GM21390 (cell line): ENCODE results near the gene XG.

Source experiments
- ATAC-seq: cut with Tn5 transposase; IDR thresholded peaks from one replicate; pipeline ENCODE4 v1.9.1; 2021; ENCODE audit not compliant: unreplicated experiment

Gene XG

DNA sequence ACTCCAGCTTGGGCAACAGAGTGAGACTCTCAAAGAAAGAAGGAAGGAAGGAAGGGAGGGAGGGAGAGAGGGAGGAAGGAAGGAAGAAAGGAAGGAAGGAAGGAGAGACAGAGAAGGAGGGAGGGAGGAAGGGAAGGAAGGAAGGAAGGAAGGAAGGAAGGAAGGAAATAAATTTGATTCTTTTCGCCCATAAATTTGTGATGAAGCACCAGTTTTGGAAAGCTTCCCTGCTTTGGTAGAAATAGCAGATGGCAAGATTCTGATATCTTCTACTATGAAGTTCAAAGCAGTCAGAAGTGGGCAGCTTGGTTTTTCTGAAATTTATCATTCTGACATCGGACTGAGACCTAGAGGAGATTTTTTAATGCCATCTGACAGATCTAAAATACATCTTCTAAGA is 65.2 kb downstream of the XG start:
- ATAC-seq = no peak

DNA sequence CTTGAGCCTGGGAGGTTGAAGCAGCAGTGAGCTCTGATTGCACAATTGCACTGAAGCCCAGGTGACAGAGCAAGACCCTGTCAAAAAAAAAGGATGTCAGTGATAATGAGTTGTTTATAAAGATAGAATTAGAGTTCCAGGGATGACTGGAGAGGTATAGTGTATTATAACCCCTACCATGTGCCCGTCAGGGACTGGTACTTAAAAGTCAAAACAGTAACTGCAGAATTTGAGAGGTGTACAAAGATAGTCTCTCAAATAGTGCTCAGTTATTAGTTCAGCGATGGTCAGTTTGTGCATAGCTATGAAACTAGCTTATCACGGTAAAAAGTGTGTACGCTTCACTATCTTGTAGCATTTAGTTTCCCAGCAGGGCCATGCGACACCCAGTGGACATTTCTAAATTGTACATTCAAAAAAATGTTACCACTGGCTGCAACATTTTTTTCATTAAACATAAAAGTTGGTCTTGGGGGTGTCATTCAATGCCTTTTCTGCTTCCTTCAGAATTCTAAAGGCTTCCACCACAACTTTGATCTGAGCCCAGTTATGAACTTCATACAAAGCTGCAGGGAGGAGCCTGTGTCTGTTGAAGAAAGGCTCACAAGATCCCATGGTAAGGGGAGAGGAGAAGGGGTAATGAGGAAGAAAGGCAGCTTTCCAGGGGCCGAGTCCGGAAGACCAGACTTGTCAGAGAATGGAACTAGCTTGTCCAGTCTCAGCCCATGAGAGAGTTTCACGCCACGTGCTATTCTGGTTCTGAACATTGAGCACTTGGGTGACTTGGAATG is 67.7 kb downstream of the XG start:
- no peak for ATAC-seq

DNA sequence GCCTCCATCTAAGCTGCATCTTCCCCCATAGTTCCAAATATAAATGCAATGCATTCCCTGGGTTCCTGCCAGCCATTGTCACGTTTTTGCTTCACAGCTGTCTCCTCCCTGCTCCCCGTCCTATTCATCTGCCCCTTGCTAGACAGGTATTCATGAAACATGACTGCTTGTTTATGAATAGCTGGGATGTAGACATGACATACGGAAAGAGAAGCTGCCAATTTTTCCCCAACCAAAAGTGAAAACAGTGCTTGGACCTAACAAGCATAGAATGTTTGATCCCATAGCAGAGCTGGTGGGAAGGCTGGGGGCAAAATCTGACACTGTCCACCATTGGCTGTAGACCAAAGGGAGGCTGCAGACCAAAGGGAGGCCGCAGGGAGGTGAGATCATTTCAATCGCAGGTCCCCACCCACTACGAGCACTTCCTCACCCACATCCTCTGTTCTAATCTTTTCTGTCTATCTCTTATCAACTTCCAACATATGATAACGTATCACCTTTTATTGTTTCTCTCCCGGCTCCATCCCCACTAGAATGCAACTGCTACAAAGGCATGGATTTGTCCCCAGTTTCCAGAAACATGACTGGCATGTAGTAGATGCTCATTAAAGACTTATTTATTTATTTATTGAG is 68.4 kb downstream of the XG start:
- no peak for ATAC-seq

DNA sequence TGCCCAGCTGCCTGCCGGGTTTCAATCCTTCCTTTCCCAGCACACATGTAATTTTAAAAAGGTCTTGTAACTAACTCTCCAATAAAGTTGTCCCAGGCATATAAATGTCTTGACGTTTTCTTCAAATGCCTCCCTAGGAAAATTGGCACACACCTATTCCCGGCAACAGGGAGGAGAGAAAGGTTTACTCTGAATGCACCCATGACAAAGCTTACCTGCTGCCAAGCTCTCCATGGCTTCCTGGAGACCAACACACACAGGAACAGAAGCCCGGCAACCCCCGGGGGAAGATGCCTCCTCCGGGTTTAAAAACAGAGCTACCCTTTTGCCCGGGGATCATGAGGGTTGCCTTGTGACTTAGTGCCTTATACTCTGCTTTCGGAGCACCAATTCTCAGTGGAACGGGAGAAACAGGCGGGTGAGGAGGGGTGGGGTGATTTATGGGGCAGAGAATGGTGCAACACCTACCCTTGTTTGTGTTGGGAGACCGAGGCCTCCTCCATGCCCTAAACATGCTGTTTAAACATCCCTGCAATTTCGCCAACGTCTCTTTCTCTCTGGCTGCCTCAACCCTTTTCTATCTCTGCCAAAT is 72.1 kb downstream of the XG start:
- ATAC-seq = no peak

DNA sequence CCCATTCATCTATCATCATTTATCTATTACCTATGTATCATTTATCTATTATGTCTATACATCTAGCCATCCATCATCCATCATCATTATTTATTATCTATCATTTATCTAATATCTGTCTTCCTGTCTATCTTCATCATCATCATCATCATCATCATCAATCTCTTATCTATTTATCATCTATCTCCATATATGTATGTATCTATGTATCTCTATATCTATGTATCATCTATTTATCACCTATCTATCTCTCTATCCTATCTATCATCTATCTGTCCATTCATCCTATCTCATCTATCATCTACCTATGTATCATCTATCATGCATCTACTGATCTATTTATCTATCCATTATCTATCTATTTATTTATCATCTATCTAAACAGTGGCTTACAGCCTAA is 73.0 kb downstream of the XG start:
- no peak for ATAC-seq

DNA sequence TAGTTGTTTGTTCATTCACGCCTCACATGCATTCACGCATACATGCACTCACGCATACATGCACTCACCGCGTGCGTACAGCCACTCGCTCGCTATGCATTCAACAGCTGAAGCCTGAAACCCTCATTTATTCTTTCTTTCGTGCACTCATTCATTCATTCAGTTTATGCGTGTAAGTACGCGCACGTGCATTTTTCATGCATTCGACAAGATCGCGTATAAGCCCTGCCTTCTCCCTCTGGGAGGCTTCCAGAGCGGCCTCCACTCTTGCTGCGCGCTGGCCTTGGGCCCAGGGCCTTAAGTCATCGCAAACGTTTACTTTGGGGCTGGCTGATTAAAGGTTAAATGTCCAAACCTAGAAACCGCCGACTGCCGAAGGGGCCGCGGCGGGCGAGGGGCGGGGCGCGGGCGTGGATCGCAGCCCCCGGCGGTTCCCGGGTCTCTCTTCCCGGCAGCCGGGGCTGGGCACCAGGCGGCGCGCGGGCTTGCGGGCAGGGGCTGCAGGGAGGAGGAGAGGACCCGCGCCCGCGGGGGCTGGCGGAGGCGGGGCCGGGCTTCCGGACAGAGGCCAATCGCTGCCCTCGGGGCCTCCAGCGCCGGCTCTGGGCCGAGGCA is 76.6 kb downstream of the XG start, which contains the start of gene GYG2:
Gene GYG2 (plus strand): TSS at position 587 of the 615 bp plus-strand sequence. CDS start 1,259 bp downstream, outside the sequence.
- no peak for ATAC-seq

DNA sequence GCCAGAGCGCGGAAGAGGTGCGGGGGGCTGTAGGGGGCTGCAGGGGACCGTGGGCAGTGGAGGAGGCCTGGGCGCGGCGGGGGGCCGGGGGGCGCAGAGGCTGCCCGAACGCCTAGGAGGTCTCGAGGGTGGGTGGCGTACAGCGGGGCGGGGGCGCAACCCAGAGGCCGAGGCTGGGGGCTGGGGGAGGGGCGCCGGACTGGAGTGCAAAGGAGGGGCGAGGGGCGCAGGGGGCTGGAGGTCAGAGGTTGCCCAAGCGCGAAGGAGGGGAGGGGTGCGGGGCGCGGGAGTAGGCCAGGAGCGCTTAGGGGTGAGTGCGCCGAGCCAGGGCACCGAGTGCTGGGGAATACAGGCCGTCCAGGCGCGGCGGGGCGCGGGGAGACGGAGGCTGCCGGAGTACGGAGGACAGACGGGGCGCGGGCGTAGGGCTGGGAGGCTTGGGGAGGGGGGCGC is 77.1 kb downstream of the XG start:
- no peak for ATAC-seq

DNA sequence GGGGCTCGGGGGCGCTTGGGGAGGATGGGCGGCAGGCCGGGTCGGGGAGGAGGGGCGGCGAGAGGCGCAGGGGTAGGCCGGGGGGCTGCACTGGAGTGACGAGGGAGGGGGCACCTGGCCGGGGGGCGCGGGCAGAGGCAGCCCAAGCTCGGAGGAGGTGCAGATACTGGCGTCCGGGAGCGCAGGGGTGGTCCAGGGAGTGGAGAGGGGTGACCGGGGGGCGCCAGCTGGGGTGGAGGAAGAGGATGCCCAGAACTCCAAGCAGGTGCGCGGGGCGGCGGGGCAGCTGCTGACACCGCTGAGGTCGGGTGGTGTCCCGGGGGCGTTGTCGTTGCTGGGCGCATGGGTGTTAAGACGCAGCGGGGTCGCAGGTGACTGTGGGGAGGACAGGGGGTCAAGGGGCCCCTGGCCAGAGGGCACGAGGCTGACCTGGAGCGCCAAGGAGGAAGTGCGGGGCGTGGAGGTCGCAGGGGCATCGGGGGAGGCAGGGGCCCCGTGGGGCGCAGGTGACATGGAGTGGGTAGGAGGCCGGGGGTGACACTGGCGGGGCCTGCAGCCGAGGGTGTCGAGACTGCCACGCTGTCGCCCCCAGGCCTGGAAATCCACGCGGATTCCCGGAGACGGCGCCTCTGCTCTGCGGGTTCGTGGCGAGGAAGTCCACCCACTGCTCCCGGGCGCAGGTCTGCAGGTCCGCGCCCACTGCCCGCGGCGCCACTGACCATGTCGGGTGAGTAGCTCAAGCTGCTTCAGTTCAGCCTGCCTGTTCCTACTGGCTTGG is 77.8 kb downstream of the XG start:
- no peak for ATAC-seq

DNA sequence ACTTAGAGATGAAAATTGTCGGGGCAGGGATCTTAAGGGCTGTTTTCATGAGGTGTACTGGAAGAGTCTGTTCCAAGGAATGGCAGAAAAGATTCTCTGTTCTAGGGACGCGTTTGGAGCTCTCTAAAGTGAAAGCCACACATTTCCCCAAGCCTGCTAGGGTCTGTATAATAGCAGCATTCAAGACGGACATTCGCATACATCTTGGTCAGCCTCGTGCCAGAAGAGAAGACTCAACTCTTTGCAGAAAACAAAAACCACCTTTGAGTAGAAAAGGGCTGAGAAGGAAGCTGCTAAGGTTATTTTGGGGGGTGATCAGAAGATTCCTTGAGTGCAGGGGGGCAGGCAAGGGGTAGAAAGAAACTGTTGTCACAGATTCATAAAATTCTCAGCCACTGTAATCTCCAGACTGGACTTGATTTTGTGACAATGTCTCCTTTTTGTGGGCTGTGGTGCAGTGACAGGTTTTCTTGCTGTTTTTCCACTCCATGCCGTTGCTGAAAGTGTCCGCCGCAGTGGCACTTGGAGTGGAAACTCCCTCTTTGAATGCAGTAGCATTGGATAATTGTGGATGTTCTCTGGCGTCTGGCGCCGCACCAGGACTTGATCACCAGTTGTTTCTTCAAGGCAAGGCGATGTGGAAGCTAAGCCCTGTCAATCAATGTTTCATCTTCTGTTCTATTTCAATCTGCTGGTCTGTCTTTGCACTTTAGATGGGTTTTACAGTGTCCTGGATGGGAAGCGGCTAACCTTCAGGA is 79.8 kb downstream of the XG start:
- ATAC-seq = no peak

DNA sequence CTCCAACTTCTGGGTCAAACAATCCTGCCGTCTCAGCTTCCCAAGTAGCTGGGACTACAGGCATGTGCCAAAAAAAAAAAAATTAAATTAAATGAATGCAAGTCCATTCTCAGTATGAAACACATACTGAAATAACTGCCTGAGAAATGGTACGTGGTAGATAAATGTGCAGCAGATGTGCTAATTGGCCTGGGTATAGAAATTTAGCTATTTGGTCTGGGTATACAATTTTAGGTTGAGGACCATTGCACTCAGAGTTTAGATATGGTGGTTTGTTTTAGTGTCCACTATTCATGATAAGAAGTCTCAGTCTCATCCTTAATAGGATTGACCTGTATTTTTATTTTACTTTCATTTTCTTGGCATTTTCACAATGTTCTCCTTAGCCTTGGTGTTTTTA is 86.1 kb downstream of the XG start:
- no peak for ATAC-seq

DNA sequence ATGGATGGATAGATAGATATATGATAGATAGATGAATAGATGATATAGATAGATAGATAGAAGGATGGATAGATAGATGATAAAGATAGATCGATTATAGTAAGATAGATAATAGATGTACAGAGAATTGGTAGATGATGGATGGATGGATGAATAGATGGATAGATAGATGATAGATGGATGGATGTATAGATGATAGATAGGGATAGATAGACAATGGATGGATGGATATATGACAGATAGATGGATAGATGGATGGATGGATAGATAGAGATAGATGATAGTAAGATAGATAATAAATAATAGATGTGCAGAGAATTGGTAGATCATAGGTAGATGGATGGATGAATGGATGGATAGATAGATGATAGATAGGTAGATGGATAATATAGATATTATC is 89.1 kb downstream of the XG start:
- ATAC-seq = no peak

DNA sequence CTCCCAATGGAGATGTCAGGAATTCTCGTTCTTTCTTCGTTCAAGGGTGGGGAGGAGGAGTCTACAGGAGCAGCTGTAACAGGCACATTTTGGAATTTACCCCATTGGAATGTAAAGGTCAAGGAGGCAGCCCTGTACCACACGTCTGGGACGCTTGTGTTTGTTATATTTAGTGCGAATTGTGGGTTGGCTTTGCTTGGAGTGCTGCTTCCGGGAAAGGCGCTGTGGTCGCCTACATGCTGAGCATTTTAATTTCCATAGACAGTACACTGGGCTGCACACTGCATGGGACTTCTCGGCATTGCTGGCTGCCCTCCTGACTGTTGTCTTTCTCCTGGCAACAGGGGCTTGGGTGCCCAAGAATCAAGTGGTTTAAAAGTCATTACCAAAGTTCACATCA is 89.7 kb downstream of the XG start:
- no peak for ATAC-seq

DNA sequence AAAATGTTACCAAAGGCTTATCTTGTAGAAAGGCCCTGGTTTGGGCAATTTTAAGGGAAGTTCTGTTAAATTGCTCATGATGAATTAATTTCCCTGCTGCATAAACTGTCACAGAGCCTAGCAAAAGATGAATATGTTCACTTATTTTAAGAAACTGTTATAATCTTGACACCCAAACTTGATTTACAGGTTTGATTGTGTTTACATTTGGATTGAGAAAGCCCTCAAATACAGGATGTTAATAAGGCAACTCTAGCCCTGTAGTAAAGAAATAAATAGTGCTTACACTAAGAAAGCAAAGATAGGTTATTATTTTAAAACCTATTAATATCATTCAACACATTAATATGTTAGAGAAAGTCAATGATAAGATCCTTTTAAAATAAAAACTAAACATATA is 95.2 kb downstream of the XG start:
- ATAC-seq = no peak

DNA sequence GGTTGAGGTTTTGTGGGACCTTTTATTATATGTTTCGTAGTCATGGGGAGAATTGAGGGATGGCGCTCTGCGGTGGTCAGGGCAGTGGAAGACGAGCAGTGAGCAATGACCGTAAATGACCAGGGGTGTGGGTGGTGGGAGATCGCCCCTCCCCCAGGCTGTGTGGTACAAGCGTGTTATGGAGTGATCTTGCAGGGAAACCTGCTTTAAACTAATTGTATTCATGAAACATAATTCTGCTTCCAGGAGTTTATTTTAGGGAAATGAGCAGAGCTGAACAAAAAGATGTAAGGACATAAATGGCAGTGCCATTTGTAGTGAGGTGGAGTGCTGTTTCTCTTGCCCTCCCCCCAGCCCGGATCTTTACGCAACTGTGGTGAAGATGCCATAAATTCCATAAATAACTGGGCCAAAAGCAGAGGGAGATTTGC is 97.0 kb downstream of the XG start:
- ATAC-seq = no peak

DNA sequence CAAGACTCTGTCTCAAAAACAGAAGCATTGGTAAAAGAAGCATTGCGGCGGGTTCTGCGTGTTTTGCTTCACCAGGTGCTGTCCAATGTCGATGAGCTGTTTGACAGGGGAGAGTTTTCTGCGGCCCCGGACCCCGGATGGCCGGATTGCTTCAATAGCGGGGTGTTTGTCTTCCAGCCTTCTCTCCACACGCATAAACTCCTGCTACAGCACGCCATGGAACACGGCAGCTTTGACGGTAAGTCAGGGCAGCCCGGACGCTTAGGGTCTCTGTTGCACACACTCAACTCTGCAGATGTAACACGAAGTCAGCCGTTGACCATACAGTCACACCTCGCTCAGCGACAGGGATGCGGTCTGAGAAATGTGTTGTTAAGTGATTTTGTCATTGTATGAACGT is 103.1 kb downstream of the XG start:
- no peak for ATAC-seq

DNA sequence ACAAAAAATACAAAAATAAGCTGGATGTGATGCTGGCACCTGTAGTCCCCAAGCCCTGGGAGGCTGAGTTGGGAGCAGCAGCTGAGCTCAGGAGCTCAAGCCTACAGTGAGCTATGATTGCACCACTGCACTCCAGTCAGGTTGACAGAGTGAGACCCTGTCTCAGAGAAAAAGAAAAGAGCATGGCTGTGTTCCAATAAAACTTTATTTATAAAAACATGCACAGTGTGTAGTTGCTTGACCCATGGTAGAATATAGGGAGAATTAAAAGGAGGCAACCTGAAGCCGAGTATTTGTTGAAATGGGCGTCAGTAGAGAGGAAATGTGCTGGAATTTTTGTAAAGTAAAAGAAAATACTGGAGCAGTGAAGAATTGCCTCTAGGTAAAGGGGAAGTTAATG is 103.9 kb downstream of the XG start:
- no peak for ATAC-seq

DNA sequence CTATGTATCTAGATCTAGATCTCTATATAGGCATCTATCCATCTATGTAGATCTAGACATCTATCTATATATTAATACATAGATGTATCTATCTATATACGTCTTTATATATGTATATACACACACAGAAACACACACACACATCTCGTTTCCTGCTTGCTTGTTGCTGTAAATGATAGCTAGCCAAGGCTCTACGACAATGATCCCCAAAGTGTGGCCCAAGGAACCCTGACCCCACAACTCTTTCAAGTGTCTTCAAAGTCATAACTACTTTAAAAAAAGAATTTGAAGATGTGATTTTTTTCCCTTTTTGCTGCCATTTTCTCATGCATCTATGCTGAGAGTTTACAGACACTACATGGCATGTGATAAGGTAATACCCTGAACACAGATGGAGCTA is 105.7 kb downstream of the XG start:
- no peak for ATAC-seq

DNA sequence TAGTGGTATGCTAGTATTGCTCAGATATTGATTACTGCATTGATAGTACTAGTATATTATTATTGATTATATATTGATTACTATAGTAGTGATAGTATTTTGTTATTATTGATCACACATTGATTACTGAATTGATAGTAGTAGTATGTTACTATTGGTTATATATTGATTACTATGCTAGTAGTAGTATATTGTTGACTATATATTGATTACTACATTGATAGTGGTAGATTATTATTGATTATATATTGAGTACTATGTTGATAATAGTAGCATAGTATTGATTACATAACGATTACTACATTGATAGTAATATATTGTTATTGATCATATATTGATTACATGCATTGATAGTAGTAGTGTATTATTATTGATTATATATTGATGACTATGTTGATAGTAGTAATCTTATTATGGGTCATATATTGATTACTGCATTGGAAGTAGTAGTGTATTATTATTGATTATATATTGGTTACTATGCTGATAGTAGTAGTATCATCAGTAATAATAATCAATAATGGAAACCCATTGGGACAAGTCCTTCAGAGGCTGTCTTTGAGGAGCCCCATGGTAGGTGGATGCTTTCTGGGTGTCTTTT is 107.5 kb downstream of the XG start:
- no peak for ATAC-seq

DNA sequence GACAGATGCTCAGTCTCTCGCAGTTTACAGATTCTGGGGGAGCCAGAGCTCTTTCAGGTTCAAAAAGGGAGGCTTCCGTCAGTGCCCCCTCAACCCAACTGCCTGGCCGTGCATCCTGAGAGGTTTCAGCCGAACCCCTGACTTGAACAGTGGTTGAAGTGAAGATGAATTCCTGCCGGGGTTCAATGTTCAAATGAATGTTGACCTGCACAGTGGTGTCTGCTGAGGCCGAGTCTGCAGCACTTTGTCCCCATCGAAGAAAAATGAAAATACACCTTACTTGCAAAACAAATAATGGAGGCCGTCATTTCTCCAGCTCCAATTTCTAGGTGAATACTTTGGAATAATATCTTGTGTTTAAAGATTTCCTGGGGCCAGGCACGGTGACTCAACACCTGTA is 110.6 kb downstream of the XG start:
- ATAC-seq = no peak

DNA sequence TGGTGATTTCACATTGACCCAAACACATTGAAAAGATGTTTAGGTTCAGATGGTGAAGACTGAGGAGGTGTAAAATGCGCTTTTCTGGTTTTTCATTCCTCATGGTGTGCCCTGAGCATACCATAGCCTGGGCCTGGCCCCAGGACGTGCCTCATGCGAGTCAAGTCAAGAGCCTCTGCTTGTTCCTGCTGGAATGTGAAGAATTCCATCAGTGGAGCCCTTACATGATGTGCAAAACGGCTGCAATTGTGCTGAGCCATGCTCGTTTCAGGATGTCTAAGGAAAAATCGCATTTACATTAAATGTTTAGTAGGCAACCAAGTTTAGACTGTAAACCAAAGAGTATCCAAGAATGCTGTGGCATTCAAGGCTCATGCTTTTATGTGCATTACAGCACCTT is 111.8 kb downstream of the XG start:
- no peak for ATAC-seq
